ENCODE data around the gene ACTG1. TPM values are rescaled to one million over a fixed set of nuclear protein-coding genes. Genes with fewer than 3 reads are reported as not detected.

ACTG1 gene
- total RNA-seq, 1 donor from 2014 or later: 3,623 TPM

DNA sequence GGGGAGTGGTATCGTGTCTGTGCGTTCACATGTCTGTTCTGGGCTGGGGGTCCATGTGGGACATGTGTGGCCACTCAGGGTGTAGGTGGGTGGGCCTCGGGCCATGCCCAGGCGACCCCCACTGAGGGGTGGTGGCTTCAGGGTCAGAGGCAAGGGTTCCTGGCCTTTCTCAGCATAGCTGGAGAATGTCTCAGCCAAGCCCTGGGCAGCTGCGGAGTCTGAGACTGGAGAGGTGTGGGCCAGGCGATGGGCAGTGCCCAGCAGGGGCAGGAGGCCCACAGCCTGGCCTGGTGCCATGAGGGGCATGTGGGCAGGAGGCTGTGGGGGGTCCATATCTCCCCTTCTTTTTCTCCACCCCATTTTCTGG, 16.8 kb upstream of the ACTG1 start:
- FAIRE-seq: no peak
- Histone ChIP-seq H3K27me3 (ENCODE audit: control insufficient read depth, insufficient read depth, low read length) (peaks cover 9% of the 10 kb centered on the region), H3K4me3 (ENCODE audit: low read depth, low read length) (no peak overlapping the region), H3K36me3 (ENCODE audit: control insufficient read depth, insufficient read depth, low read length) (no peaks in the 10 kb centered on the region)
- DNase-seq (ENCODE audit: low read depth): no peak
- TF ChIP-seq, protein P1, sequence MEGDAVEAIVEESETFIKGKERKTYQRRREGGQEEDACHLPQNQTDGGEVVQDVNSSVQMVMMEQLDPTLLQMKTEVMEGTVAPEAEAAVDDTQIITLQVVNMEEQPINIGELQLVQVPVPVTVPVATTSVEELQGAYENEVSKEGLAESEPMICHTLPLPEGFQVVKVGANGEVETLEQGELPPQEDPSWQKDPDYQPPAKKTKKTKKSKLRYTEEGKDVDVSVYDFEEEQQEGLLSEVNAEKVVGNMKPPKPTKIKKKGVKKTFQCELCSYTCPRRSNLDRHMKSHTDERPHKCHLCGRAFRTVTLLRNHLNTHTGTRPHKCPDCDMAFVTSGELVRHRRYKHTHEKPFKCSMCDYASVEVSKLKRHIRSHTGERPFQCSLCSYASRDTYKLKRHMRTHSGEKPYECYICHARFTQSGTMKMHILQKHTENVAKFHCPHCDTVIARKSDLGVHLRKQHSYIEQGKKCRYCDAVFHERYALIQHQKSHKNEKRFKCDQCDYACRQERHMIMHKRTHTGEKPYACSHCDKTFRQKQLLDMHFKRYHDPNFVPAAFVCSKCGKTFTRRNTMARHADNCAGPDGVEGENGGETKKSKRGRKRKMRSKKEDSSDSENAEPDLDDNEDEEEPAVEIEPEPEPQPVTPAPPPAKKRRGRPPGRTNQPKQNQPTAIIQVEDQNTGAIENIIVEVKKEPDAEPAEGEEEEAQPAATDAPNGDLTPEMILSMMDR (IDR thresholded peaks at IDR 0.05; ENCODE audit: insufficient read depth, low read length, severe bottlenecking): no peak

DNA sequence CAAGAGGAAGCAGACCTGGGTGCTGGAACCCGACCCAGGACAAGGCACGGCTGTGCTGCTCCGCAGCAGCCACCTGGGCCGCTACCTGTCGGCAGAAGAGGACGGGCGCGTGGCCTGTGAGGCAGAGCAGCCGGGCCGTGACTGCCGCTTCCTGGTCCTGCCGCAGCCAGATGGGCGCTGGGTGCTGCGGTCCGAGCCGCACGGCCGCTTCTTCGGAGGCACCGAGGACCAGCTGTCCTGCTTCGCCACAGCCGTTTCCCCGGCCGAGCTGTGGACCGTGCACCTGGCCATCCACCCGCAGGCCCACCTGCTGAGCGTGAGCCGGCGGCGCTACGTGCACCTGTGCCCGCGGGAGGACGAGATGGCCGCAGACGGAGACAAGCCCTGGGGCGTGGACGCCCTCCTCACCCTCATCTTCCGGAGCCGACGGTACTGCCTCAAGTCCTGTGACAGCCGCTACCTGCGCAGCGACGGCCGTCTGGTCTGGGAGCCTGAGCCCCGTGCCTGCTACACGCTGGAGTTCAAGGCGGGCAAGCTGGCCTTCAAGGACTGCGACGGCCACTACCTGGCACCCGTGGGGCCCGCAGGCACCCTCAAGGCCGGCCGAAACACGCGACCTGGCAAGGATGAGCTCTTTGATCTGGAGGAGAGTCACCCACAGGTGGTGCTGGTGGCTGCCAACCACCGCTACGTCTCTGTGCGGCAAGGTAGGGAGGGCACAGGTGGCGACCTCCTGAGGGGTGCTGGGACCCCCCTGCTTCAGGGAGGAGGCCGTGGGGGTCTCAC, 16.2 kb upstream of the ACTG1 start:
- H3K4me3 ChIP-seq (ENCODE audit: low read depth, low read length): no peak overlapping the region
- H3K36me3 ChIP-seq (ENCODE audit: control insufficient read depth, insufficient read depth, low read length): no peaks in the 10 kb centered on the region
- FAIRE-seq (no peak), DNase-seq (ENCODE audit: low read depth) (no peak)
- peaks cover 9% of the 10 kb centered on the region for H3K27me3 ChIP-seq (ENCODE audit: control insufficient read depth, insufficient read depth, low read length)
- TF ChIP-seq, protein P1 (IDR thresholded peaks at IDR 0.05; ENCODE audit: insufficient read depth, low read length, severe bottlenecking): no peak

DNA sequence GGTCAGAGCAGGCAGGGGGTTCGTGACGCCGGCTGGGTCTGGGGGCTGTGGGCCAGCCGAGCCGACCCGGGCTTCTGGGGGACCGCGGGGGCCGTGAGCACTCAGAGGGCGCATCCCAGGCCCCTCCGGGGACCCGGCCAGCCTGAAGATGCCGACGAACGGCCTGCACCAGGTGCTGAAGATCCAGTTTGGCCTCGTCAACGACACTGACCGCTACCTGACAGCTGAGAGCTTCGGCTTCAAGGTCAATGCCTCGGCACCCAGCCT, 15.7 kb upstream of the ACTG1 start:
- no peak overlapping the region for H3K4me3 ChIP-seq (ENCODE audit: low read depth, low read length)
- no peak for DNase-seq (ENCODE audit: low read depth)
- TF ChIP-seq, protein P1 (IDR thresholded peaks at IDR 0.05; ENCODE audit: insufficient read depth, low read length, severe bottlenecking): no peak
- no peak for FAIRE-seq
- no peaks in the 10 kb centered on the region for H3K36me3 ChIP-seq (ENCODE audit: control insufficient read depth, insufficient read depth, low read length)
- H3K27me3 ChIP-seq (ENCODE audit: control insufficient read depth, insufficient read depth, low read length): peaks cover 9% of the 10 kb centered on the region

- Histone ChIP-seq H3K27me3 (ENCODE audit: control insufficient read depth, insufficient read depth, low read length) (peaks cover 9% of the 10 kb centered on the region), H3K36me3 (ENCODE audit: control insufficient read depth, insufficient read depth, low read length) (no peaks in the 10 kb centered on the region), H3K4me3 (ENCODE audit: low read depth, low read length) (no peak within 1 kb of the TSS)
- DNase-seq (ENCODE audit: low read depth) (no peak), FAIRE-seq (no peak)
- TF ChIP-seq, protein P1 (IDR thresholded peaks at IDR 0.05; ENCODE audit: insufficient read depth, low read length, severe bottlenecking): no peak
These were observed 15.2 kb upstream of the ACTG1 start, which contains the start of gene FSCN2 for GRCh38 chr17:81527591-81528383. FSCN2 (plus strand) TSS chr17:81528377; CDS start chr17:81528532, 155 bp downstream.

DNA sequence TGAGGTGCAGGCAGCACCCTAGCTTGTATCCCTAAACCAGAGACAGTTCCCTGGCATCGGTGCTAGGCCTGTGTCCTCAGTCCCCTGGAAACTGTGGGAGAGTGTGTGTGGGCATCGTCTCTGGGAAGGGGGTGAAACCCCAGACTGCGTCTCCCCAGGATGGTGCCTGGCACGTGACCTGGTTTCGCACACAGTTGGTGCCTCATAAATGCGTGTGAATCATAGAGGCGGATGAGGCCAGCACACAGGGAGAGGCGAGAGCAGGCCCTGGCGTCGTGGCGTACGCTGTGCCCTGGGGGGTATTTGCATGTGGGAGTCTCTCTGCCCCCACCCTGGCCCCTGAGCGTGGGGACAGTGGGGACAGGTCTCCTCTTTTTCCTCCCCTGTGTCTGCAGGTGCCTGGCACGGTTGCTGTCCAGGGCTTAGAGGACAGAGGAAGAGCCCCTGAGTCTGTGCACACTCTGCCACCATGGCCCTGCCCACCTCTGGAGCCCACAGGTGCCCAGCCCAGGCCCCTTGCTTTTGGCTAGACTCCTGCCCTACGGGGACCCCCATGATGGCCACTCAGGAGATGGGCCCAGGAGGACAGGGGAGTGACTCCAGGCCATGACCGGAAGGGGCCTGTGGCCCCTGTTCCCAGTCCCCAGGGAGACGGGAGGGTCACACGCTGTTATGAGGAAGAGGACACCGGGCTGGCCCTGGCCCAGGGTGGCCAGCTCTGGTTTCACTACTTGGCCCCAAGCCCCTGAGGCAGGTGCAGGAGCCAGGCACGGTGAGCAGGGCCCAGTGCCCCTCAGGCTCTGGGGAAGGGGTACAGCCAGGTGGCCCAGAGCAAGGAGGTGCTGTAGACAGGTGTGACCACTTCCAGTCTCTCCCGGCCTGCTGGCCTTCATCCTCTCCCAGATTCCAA, 14.3 kb upstream of the ACTG1 start:
- no peak overlapping the region for H3K4me3 ChIP-seq (ENCODE audit: low read depth, low read length)
- TF ChIP-seq, protein P1 (IDR thresholded peaks at IDR 0.05; ENCODE audit: insufficient read depth, low read length, severe bottlenecking): no peak
- peaks cover 9% of the 10 kb centered on the region for H3K27me3 ChIP-seq (ENCODE audit: control insufficient read depth, insufficient read depth, low read length)
- H3K36me3 ChIP-seq (ENCODE audit: control insufficient read depth, insufficient read depth, low read length): no peaks in the 10 kb centered on the region
- DNase-seq (ENCODE audit: low read depth) (no peak), FAIRE-seq (no peak)
